ENCODE results near the gene PRR23E.

The PRR23E gene

DNA sequence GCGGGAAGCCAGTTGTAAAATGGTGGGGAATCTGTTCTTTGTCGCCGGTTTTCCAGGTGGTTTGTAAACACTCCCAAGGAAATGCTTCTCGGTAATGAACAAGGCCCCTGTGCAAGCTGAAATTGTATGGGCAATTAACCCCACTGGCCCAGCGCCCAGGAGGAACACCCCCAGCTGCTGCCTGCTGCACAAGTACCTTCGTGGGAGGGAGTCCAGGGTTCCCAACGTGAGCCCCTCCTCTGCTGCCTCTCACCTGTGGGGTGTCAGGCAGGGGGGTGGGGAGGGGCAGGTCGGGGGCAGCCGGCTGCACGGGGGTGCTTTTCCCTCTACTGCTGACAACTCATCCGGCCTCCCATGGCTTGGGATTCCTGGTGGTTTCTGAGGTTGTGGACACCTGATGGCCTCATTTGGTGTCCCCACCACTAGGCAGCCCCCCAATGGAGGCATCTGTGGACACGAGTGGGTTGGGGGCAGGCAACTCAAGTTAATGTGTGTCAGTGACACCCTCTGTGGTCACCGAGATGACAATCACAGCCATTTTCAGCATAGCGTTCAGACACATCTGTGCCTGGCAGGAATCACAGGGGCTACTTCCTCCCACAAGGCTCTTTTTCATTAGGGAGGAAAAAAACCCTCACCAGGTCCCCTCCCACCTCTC lies 35.6 kb upstream of the PRR23E start:
- H3K9ac ChIP-seq (ENCODE audit: low read length), result no peak overlapping the region
- no peak overlapping the region for H3K27ac ChIP-seq (ENCODE audit: low read depth, low read length, poor library complexity, severe bottlenecking)
- TF ChIP-seq EZH2 (IDR thresholded peaks at IDR 0.05; ENCODE audit: borderline replicate concordance, low read length), result no peak
- TF ChIP-seq, protein P1, sequence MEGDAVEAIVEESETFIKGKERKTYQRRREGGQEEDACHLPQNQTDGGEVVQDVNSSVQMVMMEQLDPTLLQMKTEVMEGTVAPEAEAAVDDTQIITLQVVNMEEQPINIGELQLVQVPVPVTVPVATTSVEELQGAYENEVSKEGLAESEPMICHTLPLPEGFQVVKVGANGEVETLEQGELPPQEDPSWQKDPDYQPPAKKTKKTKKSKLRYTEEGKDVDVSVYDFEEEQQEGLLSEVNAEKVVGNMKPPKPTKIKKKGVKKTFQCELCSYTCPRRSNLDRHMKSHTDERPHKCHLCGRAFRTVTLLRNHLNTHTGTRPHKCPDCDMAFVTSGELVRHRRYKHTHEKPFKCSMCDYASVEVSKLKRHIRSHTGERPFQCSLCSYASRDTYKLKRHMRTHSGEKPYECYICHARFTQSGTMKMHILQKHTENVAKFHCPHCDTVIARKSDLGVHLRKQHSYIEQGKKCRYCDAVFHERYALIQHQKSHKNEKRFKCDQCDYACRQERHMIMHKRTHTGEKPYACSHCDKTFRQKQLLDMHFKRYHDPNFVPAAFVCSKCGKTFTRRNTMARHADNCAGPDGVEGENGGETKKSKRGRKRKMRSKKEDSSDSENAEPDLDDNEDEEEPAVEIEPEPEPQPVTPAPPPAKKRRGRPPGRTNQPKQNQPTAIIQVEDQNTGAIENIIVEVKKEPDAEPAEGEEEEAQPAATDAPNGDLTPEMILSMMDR (IDR thresholded peaks at IDR 0.05; ENCODE audit: low read length), result no peak
- no peaks in the 10 kb centered on the region for H4K20me1 ChIP-seq (ENCODE audit: insufficient read depth, low read length)
- H3F3A ChIP-seq (ENCODE audit: insufficient read depth, low read length), result no peaks in the 10 kb centered on the region
- no peaks in the 10 kb centered on the region for H3K9me2 ChIP-seq (ENCODE audit: low read depth, low read length)
- no peaks in the 10 kb centered on the region for H3K4me1 ChIP-seq (ENCODE audit: insufficient read depth, low read length, severe bottlenecking)
- no peaks in the 10 kb centered on the region for H3K27me3 ChIP-seq (ENCODE audit: insufficient read depth, low read length)
- no peak overlapping the region for H2AFZ ChIP-seq (ENCODE audit: low read length)
- H3K4me2 ChIP-seq (ENCODE audit: low read length), result no peak overlapping the region
- H3K4me3 ChIP-seq (ENCODE audit: low read depth, low read length, poor library complexity, severe bottlenecking), result no peak overlapping the region
- H3K36me3 ChIP-seq (ENCODE audit: insufficient read depth, low read length), result no peaks in the 10 kb centered on the region
- no peaks in the 10 kb centered on the region for H3K79me2 ChIP-seq (ENCODE audit: insufficient read depth, low read length)
- no peaks in the 10 kb centered on the region for H3K9me3 ChIP-seq (ENCODE audit: low read length)

GRCh38 chr3:127158614-127159229 lies 34.2 kb upstream of the PRR23E start:
- no peak overlapping the region for H3K4me3 ChIP-seq (ENCODE audit: low read depth, low read length, poor library complexity, severe bottlenecking)
- TF ChIP-seq EZH2 (IDR thresholded peaks at IDR 0.05; ENCODE audit: borderline replicate concordance, low read length), result no peak
- TF ChIP-seq, protein P1 (IDR thresholded peaks at IDR 0.05; ENCODE audit: low read length), result no peak
- no peak overlapping the region for H3K4me2 ChIP-seq (ENCODE audit: low read length)
- H3K4me1 ChIP-seq (ENCODE audit: insufficient read depth, low read length, severe bottlenecking), result no peaks in the 10 kb centered on the region
- H3K27me3 ChIP-seq (ENCODE audit: insufficient read depth, low read length), result no peaks in the 10 kb centered on the region
- no peaks in the 10 kb centered on the region for H3K9me3 ChIP-seq (ENCODE audit: low read length)
- H4K20me1 ChIP-seq (ENCODE audit: insufficient read depth, low read length), result no peaks in the 10 kb centered on the region
- no peaks in the 10 kb centered on the region for H3K36me3 ChIP-seq (ENCODE audit: insufficient read depth, low read length)
- no peak overlapping the region for H2AFZ ChIP-seq (ENCODE audit: low read length)
- no peaks in the 10 kb centered on the region for H3K9me2 ChIP-seq (ENCODE audit: low read depth, low read length)
- no peak overlapping the region for H3K27ac ChIP-seq (ENCODE audit: low read depth, low read length, poor library complexity, severe bottlenecking)
- no peak overlapping the region for H3K9ac ChIP-seq (ENCODE audit: low read length)
- H3K79me2 ChIP-seq (ENCODE audit: insufficient read depth, low read length), result no peaks in the 10 kb centered on the region
- H3F3A ChIP-seq (ENCODE audit: insufficient read depth, low read length), result no peaks in the 10 kb centered on the region

GRCh38 chr3:127159543-127159942 lies 33.4 kb upstream of the PRR23E start:
- H3K27ac ChIP-seq (ENCODE audit: low read depth, low read length, poor library complexity, severe bottlenecking), result no peak overlapping the region
- H3K4me2 ChIP-seq (ENCODE audit: low read length), result no peak overlapping the region
- H3K36me3 ChIP-seq (ENCODE audit: insufficient read depth, low read length), result no peaks in the 10 kb centered on the region
- H2AFZ ChIP-seq (ENCODE audit: low read length), result no peak overlapping the region
- no peaks in the 10 kb centered on the region for H4K20me1 ChIP-seq (ENCODE audit: insufficient read depth, low read length)
- H3K79me2 ChIP-seq (ENCODE audit: insufficient read depth, low read length), result no peaks in the 10 kb centered on the region
- no peak overlapping the region for H3K4me3 ChIP-seq (ENCODE audit: low read depth, low read length, poor library complexity, severe bottlenecking)
- H3K4me1 ChIP-seq (ENCODE audit: insufficient read depth, low read length, severe bottlenecking), result no peaks in the 10 kb centered on the region
- H3F3A ChIP-seq (ENCODE audit: insufficient read depth, low read length), result no peaks in the 10 kb centered on the region
- H3K9ac ChIP-seq (ENCODE audit: low read length), result no peak overlapping the region
- TF ChIP-seq, protein P1 (IDR thresholded peaks at IDR 0.05; ENCODE audit: low read length), result no peak
- TF ChIP-seq EZH2 (IDR thresholded peaks at IDR 0.05; ENCODE audit: borderline replicate concordance, low read length), result no peak
- H3K9me3 ChIP-seq (ENCODE audit: low read length), result no peaks in the 10 kb centered on the region
- H3K9me2 ChIP-seq (ENCODE audit: low read depth, low read length), result no peaks in the 10 kb centered on the region
- no peaks in the 10 kb centered on the region for H3K27me3 ChIP-seq (ENCODE audit: insufficient read depth, low read length)

Data from OCI-LY1 (cell line).